NCI-H69 (cell line): ENCODE measurements around the gene NAV2.
"Not testable (repeated sequence)": the region's sequence is repeated elsewhere in the genome, so short reads cannot be mapped to it uniquely, and the experiment has no call there.

Experiments used
- DNase-seq: peaks from one replicate; lab custom pipeline; 2025; lab: John Stamatoyannopoulos, UW

NAV2 gene

GRCh38 chr11:19891022-19891421 lies 178.4 kb downstream of the NAV2 start:
- no peak for DNase-seq

DNA sequence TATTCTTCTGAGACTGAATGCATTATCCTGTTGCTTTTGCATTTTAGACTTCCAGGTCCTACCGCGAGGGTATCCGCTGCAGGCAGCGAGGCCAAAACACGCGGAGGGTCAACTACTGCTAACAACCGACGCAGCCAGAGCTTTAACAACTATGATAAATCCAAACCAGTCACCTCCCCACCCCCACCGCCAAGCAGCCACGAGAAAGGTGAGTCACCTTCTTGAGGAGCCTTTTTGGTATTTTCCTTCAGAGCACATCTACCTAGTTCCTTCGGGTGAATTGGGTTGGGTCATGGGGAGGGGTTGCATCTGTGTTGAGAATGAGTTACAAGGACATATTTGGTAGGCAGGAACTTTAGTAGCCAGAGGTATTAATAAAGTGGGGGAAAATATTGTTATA lies 179.8 kb downstream of the NAV2 start:
- no peak for DNase-seq

- DNase-seq: no peak
These were observed 180.2 kb downstream of the NAV2 start for GRCh38 chr11:19892876-19893275.

- no peak for DNase-seq
These were observed 181.8 kb downstream of the NAV2 start for GRCh38 chr11:19894404-19894803.

GRCh38 chr11:19895037-19895436 lies 182.4 kb downstream of the NAV2 start:
- not testable (repeated sequence) for DNase-seq

- DNase-seq: no peak
These were observed 183.1 kb downstream of the NAV2 start for GRCh38 chr11:19895776-19896175.

DNA sequence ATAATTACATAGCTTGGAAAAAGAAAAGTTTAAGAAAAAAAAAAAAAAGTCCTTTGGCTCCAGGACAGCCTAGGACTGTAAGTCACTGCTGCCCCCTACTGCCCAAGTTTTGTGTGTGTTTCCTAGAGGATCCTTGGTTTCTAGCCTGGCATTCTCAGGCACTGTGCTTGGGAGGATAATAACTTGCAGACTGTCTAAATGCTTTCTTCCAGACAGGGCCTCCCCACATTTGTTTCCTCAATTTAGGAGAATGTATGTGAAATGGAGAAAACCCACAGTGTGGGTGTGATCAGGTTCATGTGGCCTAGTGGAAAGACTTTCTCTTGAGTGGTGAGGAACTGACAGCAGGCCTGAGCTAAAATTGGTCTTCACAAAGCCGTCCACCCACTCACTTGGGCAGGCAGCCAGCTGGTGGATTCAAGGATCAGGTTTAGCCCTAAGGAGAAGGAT lies 191.0 kb downstream of the NAV2 start:
- peak; percentile 81 for DNase-seq

DNA sequence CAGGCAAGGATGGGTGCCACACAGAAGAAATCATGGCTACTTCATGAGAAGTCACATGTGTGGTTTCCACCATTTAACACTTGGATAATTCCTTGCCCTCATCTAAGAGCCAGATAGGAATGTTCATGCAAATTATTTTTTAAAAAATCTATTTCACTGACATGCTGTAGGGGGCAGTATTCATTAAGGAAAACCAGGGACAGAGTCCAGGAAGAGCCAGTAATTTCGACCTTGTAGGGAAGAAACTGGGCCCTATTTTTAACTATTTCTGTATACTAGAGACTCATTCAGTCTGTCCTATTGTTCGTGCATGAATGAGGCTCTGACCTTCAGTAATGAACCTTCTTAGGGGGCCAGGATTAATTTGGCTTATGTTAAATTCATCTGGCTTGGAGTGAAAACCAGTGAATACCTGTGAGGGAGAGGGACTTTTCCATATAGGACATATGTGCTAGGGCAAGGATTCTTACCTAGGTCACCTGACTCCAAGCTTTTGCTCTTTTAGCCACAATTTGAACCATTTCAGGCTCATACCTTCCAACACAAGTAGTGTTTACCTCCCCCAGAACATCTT lies 192.7 kb downstream of the NAV2 start:
- DNase-seq: peak; percentile 72

DNA sequence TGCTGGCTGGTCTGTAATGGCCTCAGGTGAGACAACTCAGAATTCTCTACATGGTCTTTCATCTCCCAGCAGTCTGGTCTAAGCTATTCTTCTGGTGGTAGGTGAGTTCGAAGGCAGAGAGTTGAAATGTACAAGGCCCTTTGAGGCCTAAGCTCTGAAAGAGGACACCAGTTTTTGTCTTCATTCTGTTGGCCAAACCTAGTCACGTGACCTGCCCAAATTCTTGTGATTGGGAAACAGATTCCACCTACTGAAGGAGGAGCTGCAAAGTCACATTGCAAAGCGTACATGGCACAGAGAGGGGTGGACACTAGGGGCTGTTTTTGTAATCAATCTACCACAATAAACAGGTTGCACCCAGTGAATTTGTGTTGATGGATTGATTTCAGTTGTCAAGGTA lies 193.5 kb downstream of the NAV2 start:
- DNase-seq: no peak

DNA sequence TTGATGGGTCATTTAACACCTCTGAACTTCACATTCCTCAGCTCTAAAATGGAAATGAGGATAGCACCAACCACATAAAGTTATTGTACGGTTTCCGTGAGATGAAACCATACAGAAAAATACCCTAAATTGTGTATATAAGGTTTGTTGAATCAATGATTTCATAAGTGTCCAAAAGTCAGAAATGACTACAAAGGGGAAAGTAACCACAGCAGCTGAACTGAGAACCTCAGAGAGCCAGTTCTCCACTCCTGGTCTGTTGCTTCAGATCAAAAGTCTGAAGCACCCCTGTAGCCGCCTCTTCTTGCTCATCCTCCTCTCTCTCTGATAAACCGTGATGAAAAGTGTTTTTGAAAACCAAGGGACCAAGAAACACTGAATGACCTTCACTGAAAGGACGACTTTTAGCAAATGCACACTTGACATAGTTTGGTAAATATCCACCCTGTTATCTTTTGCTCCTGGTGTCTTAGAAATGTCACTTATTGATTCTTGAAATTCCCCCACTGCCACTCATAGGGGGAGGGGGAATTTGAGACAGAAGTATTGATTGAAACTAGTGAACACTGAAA lies 194.5 kb downstream of the NAV2 start:
- no peak for DNase-seq

GRCh38 chr11:19907839-19908238 lies 195.2 kb downstream of the NAV2 start:
- no peak for DNase-seq

DNA sequence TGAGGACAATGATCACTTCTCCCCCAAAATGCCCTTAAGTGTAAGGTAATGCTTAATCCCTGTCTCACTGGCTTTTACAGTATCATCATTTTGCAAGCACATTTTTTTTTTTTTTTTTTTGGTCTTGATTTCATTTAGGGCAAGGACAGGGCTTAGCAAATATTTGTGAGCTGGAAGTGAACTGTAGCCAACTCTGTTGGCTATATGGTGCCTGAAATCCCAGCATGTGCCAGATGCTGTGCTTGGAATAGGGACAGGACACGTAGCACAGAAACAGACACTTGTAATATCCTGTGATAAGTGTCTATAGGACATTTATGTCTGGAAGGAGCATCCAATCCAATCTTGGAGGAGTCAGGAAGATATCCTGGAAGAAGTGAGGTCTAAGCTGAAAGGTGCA lies 198.3 kb downstream of the NAV2 start:
- no peak for DNase-seq

GRCh38 chr11:19912115-19912957 lies 199.7 kb downstream of the NAV2 start:
- DNase-seq: no peak

- no peak for DNase-seq
These were observed 200.6 kb downstream of the NAV2 start for GRCh38 chr11:19912958-19913892.

DNA sequence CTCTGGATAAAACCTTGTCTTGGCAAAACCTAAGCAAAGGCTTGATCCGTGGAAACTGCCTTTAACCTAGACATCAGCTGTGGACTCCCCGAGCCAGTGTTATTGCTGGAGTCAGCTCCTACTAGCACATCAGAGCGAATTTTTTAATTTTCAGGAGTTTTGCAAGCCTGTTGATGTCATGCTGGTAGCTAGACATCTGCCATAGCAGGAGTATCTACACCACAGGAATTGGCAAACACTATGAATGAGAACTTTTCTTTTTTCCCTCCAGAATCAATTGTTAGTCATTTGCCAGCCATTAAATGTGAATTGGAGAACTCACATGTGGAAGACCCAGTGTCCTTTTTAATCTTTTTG lies 201.2 kb downstream of the NAV2 start:
- no peak for DNase-seq

DNA sequence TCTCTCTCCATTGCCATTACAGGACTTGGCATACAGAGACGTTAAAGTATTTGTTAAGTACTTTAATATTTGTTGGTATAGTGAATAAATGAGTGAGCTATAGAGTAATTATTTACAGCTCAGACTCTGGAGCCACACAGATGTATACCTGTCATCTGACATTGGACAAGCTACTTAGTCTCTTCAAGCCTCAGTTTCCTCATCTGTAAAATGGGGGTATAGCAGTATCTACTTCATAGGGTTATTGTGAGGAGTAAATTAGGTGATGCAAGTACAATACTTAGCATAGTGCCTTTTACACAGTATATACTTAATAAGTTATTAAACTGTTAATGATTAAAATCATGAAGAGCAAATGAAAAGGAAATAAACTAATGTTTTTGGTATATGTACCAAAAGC lies 203.2 kb downstream of the NAV2 start:
- no peak for DNase-seq

- no peak for DNase-seq
These were observed 204.4 kb downstream of the NAV2 start for GRCh38 chr11:19917069-19917468.

GRCh38 chr11:19918302-19919049 lies 205.8 kb downstream of the NAV2 start:
- no peak for DNase-seq

GRCh38 chr11:19919050-19919561 lies 206.5 kb downstream of the NAV2 start:
- no peak for DNase-seq

- DNase-seq: no peak
These were observed 208.3 kb downstream of the NAV2 start for GRCh38 chr11:19920982-19921381.

DNA sequence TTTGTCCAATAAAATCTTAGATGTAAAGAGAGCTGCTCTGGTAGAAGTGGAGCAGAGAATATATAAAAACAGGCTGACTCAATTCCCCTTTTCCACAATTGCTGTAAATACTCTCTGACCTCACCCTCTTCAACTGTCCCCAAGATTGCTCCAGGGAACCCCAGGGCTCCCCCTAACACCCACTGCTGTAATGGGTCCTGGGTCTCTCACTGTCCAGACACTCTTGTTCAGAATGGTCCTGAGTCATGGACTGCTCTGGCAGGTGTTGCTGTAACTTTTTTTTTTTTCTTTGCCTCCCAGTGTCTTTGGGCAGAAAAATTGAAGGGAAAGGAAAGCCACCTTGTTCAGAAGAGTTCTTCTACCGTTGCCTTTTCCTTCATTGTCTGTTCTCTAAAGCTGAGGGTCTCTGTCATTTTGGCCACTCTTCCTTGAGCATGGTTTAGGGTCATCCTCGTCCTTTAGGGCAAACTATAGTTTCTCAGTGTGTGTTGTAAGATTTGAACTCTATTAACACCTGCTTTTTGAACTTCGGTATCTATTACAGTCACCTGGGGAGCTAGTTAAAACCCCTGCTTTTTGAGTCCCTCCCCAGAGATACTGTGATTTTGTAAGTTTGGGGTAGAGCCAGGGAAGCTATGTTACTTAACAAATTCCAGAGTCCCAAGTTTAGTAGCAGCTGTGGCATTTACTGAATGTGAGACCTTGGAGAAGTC lies 209.5 kb downstream of the NAV2 start:
- no peak for DNase-seq
